ENCODE data around the gene GOPC.
"Not testable (repeated sequence)": the region's sequence is repeated elsewhere in the genome, so short reads cannot be mapped to it uniquely, and the experiment has no call there.

GOPC gene

GRCh38 chr6:117547688-117548621, 54.4 kb downstream of the GOPC start:
- peak; percentile 65 for DNase-seq

GRCh38 chr6:117546674-117547073, 55.6 kb downstream of the GOPC start:
- no peak for DNase-seq

GRCh38 chr6:117545161-117545595, 57.1 kb downstream of the GOPC start:
- no peak for DNase-seq

GRCh38 chr6:117544716-117545115, 57.6 kb downstream of the GOPC start:
- no peak for DNase-seq

- DNase-seq: no peak
Measured at GRCh38 chr6:117542493-117542892, 59.8 kb downstream of the GOPC start.

- DNase-seq: no peak
Measured at GRCh38 chr6:117540670-117541069, 61.6 kb downstream of the GOPC start.

GRCh38 chr6:117538615-117539014, 63.7 kb downstream of the GOPC start:
- no peak for DNase-seq

- DNase-seq: no peak
Measured at GRCh38 chr6:117536317-117536716, 66.0 kb downstream of the GOPC start.

- no peak for DNase-seq
Measured at GRCh38 chr6:117534974-117535373, 67.3 kb downstream of the GOPC start.

- DNase-seq: no peak
Measured at GRCh38 chr6:117533775-117534174, 68.5 kb downstream of the GOPC start.

- DNase-seq: no peak
Measured at GRCh38 chr6:117531809-117532725, 70.2 kb downstream of the GOPC start.

GRCh38 chr6:117531346-117531745, 71.0 kb downstream of the GOPC start:
- no peak for DNase-seq

- no peak for DNase-seq
Measured at GRCh38 chr6:117530467-117531242, 71.7 kb downstream of the GOPC start.

GRCh38 chr6:117525607-117526006, 76.7 kb downstream of the GOPC start:
- DNase-seq: no peak

GRCh38 chr6:117521791-117522502, 80.4 kb downstream of the GOPC start:
- DNase-seq: no peak

GRCh38 chr6:117520603-117521395, 81.5 kb downstream of the GOPC start:
- no peak for DNase-seq

GRCh38 chr6:117518870-117519269, 83.4 kb downstream of the GOPC start:
- no peak for DNase-seq

- not testable (repeated sequence) for DNase-seq
Measured at GRCh38 chr6:117517995-117518394, 84.3 kb downstream of the GOPC start.

- DNase-seq: no peak
Measured at GRCh38 chr6:117515326-117515725, 87.0 kb downstream of the GOPC start.

GRCh38 chr6:117514655-117515054, 87.7 kb downstream of the GOPC start:
- DNase-seq: no peak

GRCh38 chr6:117513778-117514365, 88.4 kb downstream of the GOPC start:
- DNase-seq: no peak

Measured in activated CD8-positive, alpha-beta memory T cell treated with anti-CD3 and anti-CD28 coated beads, Interleukin-2, amount 50 U/mL, for 48 hours (primary cell).